ENCODE results near the gene SLIT3. TPM values are rescaled to one million over a fixed set of nuclear protein-coding genes. Genes with fewer than 3 reads are reported as not detected.
A peak's percentile ranks its signal among the peaks of the same experiment; 100 is the strongest.

The SLIT3 gene
- total RNA-seq, 1 experiment from 2014 or later: under 0.01 TPM

DNA sequence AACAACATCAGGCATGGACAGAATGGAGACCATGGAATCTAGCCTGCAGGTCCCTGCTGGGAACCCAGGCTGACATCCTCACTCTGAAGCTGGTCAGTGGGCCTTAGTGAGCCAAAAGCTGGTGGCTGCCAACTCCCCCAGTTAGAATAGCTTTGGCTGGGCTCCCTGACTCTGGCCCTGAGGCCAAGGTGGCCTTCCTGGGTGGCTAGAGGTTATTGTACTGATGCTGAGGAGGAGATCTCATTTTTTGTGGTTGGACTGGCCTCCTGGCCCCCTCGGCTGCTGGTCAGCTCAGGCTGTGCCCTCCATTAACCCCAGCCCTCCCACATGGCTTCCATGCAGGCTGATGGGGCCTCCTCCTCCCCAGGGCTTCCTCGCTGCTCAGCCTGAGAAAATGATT lies 620.5 kb downstream of the SLIT3 start:
- no peak for DNase-seq (ENCODE audit: low read depth)

DNA sequence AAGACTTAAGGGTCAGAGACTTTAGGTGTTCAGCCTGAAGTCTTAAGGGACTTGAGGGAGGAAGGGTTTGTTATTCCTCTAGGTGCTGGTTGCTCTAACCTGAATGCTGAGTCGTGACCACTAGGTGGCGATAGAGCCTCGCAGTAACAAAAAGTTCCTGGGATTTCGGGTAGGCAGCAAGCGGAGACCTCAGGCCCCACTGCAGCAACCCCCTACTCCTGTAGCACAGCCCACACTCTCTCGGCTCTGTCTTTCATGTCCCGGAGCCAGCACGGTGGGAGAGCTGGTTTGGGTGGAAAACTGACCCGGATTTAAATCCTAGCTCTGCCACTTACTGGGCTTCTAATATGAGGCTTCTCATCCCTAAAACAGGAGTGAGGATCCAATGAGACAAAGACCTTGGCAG lies 621.4 kb downstream of the SLIT3 start:
- peak; percentile 47 for DNase-seq (ENCODE audit: low read depth)

DNA sequence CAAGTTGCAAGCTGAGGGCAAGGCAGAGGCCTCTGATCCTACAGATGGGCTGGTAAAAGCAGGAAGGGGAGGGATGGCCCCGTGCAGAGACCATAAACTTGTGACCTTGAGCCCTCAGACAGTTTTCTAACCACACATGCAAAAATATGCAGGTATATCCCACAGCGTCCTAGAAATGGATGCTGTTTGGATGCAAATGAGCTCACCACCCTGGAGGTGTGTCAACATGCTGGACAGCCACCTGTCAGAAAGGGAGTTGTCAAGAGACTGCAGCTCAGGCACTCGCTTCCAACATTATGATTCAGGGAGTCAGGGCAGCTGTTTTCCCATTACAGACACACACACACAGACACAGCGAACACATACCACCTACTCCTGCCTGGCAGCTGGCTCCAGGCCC lies 624.4 kb downstream of the SLIT3 start:
- no peak for DNase-seq (ENCODE audit: low read depth)

DNA sequence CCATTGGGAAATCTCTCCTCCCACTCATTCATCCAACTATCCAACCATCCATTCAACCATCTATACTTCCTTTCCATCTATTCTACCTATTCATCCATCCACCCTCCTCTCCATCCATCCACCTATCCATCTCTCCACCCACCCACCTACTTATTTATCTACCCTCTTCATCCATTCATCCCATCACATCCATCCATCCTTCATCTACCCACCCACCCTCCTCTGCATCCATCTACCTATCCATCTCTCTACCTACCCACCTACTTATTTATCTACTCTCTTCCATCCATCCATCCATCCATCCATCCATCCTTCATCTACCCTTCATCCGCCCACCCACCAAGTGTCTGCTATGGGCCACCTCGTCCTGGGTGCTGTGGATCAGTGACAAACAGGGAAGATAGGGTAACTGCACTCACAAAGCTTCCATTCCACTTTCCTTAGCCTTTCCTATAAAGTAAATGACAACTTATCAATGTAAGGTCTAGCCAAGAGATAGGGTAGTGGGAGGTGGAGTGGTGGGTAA lies 625.0 kb downstream of the SLIT3 start:
- no peak for DNase-seq (ENCODE audit: low read depth)

DNA sequence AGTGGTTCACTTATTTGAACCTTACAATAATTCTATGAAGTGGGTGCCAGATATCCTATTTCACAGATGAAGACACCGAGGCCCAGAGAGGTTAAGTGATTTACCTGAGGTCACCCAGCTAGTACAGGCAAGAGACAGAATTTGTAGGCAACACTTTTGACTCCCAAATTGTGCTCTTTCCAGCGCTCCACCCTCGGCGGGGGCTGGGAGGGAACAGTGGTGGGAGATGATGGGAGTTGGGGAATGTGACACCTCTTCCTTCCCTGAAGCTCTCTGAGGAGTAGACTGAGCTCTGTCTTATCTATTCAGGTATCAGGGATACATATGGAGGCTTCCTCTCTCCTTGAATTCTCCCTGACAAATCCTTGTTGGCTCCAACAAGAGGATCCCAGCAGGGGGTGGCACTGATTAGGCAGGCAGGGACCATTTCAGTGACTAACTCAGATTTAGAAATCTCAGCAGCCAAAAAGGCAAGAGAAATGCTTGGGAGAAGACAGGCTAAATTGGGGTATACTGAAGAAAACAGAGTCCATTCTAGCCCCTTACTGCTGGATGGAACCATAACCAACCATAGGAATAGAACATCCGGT lies 626.0 kb downstream of the SLIT3 start:
- no peak for DNase-seq (ENCODE audit: low read depth)

DNA sequence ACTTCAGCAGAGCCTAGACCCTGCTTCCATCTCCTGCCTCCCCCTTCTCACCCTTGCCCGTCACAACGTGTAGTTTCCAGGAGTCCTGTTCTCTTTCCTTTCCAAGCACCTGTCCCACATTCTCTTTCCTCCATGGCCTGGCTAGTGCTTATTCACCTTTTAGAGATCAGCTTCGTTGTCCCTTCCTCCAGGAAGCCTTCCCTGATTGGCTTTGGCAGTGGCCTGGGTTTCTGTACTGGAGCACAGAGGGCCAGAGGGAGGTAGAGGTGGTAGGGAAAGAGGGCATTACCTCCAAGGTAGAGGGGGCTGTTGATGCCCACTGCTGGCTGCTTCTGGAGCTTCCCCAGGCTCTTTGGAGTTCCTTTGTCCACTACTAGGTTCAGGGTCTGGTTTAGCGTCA lies 628.1 kb downstream of the SLIT3 start:
- DNase-seq (ENCODE audit: low read depth): no peak

DNA sequence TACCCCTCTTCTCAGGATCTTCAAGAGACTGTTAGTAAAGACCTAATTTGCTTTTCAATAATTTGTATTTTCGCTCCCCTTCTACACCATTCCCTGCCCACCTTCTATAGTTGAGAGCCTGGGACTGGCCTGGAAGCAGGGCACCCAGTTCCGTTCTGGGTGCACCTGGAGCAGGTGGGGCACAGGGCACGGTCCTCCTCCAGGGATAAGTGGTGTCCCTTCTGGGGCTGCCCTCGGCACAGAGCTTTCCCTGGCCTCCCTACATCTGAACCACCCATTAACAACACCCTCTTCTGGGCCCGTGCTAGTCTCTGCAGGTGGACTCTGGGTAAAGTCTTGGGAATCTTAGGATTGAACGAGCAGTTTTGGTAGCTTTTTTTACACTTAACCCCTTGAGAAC lies 628.9 kb downstream of the SLIT3 start:
- DNase-seq (ENCODE audit: low read depth): no peak

DNA sequence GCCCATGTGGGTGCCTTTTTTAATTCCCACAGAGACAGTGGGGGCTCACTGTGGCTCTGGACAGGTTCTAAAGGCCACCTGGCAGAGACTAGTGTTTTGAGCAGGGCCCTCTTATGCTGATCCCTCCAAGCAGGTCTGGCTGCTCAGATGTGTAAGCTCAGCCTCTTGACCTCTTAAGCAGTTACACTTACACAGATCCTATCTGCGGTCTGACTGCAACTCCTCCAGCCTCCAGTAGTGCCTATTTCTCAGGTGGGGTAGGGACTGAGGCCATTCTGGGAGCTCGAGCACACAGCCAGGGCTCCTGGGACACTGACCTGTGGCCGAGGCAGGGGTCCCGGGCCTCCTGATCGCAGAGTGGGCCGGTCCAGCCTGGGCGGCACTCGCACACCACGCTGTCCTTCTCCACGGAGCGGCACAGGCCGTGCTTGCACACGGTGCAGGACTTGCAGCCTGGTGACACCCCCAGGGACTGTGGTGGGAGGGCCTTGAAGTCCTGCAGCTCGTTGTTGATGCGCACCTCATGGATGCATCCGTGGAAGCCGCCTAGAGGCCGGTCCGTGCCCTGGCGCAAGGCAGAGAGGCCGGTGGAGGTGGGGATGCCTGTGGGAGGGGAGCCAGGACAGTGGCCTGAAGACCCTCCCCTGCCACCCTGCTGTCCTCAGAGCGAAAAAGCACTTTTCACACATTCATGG lies 629.9 kb downstream of the SLIT3 start:
- no peak for DNase-seq (ENCODE audit: low read depth)

DNA sequence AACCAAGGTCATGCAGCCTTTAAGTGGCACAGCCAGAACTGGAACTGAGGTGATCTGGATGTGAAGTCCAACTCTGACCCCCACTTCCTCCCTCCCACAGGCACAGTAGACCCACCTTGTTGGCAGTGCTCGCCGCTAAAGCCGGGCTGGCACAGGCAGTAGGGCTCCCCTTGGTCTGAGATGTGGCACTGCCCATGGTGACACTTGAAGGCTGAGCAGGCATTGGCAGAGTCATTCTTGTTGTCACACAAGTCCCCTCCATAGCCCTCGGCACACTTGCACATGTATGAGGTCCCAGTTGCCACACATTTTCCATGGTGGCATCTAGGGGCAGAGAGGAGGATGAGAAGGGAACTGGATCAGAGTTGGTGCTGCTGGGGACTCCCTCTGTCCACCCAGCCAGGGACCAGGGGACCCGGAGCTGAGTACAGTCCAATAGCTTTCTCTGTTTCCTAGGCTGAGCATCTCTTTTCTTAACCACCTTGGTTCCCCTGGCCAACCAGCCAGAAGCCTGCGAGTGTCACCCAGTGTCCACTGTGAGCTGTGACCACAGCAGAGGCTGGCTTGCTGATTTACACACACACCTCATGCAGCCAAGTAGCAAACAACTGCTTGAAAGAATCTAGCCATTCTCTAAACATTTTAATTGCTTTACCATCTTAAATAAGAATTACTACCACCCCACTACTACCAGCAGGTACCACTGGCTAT lies 631.1 kb downstream of the SLIT3 start:
- DNase-seq (ENCODE audit: low read depth): no peak

DNA sequence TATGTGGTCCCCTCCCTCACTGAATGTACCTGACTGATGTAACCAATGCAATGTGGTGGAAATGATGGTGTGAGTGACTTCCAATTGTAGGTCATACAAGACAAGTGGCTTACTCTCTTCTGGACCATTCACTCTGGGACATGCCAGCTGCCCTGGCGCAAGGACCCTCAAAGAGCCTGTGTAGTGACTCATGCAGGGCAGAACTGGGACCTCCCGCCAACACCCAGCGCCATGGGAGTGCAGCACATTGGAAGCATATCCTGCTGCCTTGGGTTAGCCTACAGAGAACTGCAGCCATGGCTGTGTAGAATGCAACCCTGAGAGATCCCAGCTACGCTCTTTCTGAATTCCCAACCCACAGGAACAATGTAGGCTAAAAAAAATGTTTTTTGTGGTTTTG lies 631.8 kb downstream of the SLIT3 start:
- DNase-seq (ENCODE audit: low read depth): no peak

DNA sequence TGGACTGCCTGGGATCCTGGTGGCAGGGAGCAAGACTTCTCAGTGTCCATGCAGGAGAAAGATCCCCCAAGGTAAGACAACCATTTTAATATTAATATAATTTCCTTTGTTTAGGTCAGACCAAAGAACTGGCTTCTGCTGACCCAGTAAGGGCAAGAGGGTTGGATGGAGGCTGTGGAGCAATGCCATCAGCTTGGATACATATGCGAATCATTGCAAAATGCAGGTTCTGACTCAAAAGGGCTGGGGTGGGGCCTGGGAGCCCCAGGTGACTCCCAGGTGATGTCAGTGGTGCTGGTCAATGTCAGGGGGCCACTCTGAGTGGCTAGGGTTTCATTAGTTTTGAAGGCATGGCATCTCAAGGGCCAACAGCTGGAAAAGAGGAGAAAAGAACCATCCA lies 632.9 kb downstream of the SLIT3 start:
- no peak for DNase-seq (ENCODE audit: low read depth)

DNA sequence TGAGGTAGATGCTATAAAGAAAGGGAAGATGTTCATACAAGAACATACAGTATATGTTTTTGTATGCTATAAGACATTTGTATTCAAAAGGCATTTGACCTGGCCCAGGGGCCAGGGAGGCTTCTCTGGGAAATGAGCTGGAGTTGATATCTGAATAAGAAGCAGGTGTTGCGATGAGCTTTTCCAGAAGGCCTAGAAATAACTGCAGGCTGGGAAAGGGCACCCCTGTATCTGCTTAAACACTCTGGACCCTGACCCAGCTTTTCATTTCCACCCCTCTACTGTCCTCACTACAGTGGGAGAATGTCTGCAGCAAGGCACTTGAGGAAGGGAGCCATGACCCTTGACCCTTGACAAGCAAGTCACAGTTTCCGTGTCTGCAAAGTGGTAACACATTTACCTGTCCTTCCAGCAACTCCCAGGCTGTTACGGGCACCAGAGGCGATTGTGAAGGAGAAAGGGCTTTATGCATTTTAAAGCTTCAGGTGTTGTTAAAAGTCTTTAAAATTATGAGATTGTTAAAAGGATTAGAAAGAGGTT lies 633.6 kb downstream of the SLIT3 start:
- no peak for DNase-seq (ENCODE audit: low read depth)

DNA sequence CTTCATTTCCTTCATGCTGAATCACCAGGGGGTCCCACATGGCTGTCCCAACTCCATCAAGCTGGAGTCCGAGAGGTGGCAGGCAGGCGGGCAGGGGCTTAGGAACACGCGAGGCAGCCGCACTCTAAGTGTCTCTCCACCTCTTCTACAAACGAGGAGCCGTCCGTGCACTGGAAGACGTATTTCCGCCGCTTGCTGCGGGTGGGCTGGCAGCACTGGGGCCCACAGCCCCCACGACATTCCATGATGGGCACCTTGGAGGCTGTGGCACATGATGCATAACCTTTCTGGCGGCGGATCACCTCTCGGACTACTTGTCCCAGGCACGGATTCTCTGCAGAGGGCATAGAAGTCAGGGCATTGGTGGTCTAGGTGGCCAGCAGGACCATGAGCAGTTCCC lies 634.6 kb downstream of the SLIT3 start:
- no peak for DNase-seq (ENCODE audit: low read depth)

DNA sequence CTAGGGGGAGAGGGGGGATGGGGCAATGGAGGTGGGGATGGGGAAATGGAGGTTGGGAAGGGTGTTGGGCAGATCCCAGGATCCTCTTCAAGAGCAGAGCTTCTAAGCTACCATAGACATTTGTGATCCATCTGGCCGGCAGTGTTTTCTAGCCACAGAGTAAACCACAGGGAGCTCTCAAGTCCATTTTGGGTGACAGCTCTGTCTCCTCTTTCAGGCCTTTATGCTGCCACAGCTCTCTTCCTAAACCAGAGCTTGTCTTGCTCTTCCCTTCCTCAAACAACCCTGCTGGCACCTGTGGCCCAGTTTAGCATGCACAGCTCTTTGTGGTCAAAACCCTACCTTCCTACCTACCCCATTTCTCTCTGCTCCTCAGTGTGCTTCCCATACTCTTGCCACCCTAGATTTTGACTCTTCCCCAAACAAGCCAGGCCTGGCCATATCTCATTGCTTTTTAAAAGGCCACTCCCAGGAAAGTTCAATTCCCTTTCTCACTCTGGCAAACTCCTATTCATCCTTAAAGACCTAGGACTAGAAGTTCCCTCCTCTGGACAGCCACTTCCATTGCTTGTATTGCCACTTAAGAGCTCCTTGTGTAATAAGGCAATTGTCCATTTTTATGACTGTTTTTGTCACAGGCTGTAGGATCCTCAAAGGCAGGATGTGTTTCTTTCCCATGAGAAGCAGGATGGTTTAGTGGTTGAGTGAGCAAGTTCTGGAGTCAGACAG lies 637.5 kb downstream of the SLIT3 start:
- no peak for DNase-seq (ENCODE audit: low read depth)

DNA sequence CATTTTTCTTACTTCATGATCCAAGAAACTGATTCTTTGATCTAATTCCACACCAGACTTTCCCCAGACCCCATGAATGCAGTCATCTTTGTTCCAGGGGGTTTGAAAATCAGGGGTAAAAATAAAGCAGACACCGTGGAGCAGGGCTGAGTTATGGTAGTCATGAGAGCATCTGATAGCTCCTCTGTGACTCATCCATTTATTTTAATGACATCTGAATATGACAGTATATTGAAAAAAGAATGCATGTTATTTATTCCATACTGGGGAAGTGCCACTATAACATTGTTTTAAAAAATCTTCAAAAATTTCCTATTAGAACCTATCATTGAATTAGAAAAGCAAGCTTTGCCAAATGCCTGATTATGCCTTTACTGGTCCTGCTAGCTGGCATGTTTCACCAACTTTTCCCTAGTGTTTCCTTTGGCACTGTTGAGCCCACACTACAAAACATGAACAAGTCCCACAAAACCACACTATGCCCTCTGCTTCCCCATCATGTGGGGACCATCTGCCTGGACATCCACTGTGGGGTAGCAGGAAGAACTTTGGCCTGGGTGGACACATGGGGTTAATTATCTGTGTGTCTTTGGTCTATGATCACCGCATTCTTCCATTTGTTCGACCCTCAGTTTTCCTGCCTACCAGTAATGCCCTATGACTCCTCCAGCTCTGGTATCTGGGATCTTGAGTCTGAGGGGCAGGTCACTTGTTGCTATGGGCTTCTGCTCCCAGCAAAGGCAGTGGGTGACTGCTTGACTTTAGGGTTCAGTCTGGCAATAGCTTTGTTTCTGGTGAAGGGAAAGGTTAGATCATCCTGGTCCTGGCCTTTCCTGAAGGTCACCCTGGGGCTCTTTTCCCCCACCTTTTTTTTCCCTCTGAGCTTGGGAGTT lies 639.1 kb downstream of the SLIT3 start:
- DNase-seq (ENCODE audit: low read depth): no peak

DNA sequence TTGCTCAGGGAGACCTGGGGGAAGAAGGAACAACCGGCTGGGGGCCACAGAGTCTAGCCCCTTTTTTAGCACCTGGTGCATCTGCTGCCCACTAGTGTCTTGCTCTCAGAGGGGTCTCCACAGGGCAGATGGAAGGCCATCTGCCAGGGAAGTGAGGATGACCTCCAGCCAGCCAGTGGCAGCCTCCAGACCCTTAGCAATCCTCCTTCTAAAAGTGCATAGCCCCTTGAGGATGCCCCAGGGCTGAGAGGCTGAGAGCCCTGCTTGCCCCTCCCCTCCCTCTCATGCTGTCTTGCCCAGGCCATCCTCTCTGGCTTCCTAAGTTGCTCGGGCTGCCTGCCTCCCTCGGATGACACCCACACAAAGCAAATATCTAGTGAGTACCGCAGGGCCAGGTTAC lies 640.2 kb downstream of the SLIT3 start:
- no peak for DNase-seq (ENCODE audit: low read depth)

DNA sequence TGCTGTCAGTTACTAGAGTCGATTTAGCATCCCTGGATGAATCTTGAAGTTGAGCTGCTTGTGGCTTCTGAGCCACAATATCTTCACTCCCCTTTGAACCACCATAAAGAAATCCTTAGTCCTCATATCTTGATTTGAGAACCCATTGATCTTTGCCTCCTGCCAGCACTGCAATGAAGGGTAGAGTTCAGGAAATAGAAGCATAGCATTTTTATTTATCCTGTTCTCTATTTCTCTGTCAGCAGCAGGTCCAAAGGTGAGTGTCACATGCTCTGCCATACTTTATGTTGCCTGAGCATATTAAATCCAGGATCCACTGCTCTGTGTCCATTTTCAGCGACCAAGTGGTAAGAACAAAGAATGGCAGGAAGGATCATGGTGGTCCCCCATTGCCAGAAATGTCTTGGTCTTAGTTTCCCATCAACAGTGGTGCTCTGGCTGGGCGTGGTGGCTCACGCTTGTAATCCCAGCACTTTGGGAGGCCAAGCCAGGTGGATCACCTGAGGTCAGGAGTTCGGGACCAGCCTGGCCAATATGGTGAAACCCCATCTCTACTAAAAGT lies 641.6 kb downstream of the SLIT3 start:
- no peak for DNase-seq (ENCODE audit: low read depth)

DNA sequence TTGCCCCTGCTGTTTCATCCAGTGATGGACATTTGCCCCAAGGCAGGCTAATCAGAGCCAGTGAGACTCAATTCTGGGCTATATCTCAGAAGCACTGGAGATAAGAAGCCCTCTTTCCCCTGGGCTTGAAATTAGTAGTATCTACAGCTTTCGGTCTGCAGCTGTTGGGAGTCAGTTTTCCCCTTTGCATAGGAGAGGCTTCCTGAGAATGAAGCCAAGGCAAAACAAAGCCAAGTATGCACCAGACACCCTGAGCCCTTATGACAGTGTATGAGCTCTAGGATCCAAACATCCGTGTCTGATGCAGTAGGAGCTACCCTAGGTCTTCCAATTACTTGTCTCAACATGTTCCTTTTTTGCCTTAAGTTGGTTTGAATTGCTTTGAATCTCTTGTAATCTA lies 642.5 kb downstream of the SLIT3 start:
- DNase-seq (ENCODE audit: low read depth): no peak

DNA sequence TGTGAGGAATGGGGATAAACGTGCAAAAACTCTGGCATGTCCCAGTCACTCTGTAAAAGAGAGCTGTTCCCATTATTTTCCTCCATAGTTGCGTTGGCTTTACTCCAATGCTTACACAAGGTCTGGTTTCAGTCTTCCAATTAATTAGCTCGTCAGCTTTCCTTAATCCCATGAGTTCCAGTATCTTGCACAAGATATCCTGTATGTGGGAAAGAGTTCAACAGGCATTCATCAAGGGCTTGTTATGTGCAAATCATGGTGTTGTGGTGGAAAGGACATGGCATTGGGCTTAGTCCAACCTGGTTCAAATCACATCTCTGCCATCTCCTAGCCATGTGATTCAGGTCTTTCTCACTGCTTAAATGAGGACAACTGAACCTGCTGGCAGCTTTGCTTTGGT lies 644.3 kb downstream of the SLIT3 start:
- DNase-seq (ENCODE audit: low read depth): no peak

DNA sequence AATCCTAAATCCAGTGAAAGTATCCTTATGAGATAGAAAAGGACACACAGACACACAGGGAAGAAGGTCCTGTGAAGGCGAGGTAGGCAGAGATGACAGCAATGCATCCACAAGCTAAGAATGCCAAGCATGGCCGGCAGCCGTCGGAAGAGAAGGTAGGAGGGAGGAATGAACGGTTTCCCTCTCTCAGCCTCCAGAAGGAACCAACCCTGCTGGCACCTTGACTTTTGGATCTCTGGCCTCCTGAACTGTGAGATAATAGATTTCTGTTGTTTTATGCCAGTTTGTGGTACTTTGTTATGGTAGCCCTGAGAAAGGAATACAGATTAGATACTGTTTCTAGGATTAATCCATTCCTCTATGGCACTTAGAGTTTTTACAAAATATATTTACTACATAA lies 645.6 kb downstream of the SLIT3 start:
- DNase-seq (ENCODE audit: low read depth): no peak

Measured in LHCN-M2 (cell line).